CD4-positive, alpha-beta T cell treated with Interleukin-17A for 4 hours (primary cell): ENCODE results near the gene ANGPTL7.
"Not testable (repeated sequence)": the region's sequence is repeated elsewhere in the genome, so short reads cannot be mapped to it uniquely, and the experiment has no call there.

ENCODE experiments used
- DNase-seq: peaks from one replicate; pipeline ENCODE4 v3.0.0-alpha.2; 2020; ENCODE audit warnings: mixed read lengths

The ANGPTL7 gene, protein sequence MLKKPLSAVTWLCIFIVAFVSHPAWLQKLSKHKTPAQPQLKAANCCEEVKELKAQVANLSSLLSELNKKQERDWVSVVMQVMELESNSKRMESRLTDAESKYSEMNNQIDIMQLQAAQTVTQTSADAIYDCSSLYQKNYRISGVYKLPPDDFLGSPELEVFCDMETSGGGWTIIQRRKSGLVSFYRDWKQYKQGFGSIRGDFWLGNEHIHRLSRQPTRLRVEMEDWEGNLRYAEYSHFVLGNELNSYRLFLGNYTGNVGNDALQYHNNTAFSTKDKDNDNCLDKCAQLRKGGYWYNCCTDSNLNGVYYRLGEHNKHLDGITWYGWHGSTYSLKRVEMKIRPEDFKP

DNA sequence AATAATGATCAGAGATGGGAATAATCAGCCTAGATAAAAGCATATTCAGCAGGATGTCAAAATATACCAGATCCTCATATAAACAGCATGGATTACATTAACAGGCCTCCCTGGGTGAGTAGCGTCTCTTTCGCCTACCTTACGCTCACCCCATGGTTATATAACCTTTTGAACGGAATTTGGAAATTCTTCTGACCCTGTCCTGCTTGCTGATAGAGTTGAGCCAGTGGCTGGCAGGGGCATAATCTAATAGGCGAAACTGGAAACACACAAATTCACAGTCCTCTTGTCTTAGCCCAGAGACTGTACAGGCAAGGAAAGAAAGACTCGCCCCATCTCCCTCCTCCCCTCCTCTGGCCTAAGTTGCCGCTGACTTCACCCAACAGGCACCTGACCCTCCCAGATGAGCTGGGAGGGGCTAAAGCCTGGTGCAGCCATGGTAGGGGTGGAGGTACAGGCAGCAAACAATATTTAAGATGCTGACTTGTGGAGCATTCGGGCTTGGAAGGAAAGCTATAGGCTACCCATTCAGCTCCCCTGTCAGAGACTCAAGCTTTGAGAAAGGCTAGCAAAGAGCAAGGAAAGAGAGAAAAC is at the start of gene ANGPTL7:
TSS of gene ANGPTL7 (plus strand) at position 498 of the 594 bp plus-strand sequence. CDS start 225 bp downstream, outside the sequence.
- DNase-seq = no peak

GRCh38 chr1:11142618-11143391 is 46.4 kb upstream of the ANGPTL7 start:
- no peak for DNase-seq

- no peak for DNase-seq
These were observed 45.8 kb upstream of the ANGPTL7 start for GRCh38 chr1:11143401-11143800.

GRCh38 chr1:11143907-11144306 is 45.2 kb upstream of the ANGPTL7 start:
- DNase-seq = no peak

- no peak for DNase-seq
These were observed 44.4 kb upstream of the ANGPTL7 start for GRCh38 chr1:11144570-11145256.

DNA sequence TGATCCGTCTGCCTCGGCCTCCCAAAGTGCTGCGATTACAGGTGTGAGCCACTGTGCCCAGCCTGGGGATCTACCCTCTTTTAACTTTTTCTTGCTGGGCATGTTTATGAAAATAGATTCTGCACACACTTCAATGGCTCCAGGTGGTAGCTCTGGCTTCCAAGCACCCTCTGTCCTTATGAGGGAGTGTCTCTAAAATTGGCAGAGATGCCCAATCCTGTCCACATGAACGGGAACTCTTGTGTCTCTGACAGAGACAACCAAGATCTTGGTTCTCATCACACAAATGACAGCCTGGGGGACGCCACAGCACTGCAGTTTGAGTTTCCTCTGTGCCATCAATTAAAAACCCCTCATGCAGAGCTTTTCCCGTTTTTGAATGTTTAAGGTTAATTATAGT is 43.4 kb upstream of the ANGPTL7 start:
- DNase-seq = no peak

GRCh38 chr1:11147197-11147770 is 41.9 kb upstream of the ANGPTL7 start:
- no peak for DNase-seq

GRCh38 chr1:11150326-11150725 is 38.8 kb upstream of the ANGPTL7 start:
- no peak for DNase-seq

DNA sequence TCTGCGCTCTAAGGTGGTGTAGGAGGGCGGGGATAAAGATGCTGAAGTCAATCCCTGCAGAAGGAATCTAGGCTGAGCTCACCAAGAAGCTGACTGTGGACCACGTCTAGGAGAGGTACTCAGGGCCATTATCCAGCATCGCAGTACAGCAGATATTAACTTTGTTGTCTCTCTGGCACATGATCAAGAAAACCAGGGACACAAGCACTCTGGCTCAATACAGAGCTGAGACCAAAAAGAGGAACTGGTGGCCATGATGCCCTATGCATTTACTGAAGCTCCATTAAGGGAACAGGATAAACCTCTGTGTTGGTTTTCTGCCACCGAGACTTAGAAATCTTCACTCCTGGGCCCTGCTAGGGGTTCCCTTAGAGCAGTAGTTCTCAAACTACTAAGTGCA is 38.0 kb upstream of the ANGPTL7 start:
- no peak for DNase-seq

DNA sequence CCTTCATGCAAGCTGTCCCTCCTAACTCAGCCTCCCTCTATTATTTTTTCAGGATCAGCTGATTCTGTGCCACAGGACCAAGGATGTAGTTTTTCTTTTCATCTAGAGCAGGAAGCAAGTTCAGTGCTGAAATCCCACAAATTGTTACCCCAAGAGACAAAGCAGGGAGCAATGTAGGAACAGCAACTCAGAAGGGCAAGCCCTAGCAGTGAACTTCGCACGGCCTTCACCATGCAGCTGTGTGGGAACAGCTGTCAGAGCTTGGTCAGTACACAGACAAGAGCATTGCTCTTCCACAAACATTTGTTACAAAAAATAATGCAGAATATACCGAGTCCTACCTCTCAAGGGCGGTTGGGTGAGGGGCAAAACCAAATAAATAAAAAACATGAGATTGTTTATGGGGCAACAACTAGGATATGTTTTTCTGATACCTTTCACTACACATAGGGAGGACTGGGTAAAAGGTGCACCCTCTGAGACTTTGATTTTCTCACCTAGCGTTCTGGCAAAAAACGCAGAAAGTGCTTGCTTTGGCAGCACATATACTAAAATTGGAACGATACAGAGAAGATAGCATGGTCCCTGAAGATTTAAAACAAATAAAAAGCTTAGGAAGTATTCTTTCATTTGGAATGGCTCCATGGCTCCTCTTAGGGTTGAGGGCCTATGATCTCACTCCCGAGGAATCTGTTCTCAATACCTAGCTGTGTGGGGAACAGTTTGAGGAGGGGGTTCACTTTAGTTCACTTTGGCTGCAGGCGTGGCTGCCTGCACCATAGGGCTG is 37.1 kb upstream of the ANGPTL7 start:
- DNase-seq = no peak

DNA sequence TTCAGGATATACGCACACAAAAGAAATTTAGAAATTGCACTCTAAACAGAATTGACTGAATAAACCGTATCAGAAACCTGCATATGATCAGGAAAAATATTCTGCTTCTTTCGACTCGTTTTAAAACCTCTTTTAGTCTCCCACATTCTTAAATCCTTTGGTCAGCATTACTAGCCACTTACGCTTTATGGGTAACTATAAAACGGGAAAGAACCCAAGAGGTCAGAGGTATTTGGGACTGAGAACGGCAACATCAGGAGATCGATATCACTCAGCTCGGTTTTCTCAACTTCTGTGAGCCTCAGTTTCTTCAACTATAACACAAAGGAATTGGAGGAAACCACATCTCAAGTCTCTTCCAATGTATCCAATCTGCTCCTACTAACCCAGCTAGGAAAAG is 36.4 kb upstream of the ANGPTL7 start:
- DNase-seq = no peak

DNA sequence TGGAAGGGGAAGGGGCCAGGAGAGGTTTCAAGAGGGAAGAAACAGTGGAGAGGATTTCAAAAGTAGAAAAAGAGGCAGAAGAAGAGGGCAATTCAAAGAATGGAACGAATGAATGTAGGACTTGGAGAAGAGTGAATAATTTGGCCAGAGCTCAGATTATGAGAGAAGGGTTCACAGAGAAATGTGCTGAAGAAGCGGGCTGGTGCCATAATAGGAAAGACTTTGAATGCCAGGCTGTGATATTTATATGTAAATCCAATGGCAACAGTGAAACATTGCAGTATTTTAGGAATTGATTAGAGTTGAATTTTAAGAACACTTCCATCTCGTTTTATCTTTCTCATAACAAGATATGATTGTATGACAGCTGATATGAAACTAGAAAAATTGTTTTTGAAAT is 36.0 kb upstream of the ANGPTL7 start:
- DNase-seq = no peak

DNA sequence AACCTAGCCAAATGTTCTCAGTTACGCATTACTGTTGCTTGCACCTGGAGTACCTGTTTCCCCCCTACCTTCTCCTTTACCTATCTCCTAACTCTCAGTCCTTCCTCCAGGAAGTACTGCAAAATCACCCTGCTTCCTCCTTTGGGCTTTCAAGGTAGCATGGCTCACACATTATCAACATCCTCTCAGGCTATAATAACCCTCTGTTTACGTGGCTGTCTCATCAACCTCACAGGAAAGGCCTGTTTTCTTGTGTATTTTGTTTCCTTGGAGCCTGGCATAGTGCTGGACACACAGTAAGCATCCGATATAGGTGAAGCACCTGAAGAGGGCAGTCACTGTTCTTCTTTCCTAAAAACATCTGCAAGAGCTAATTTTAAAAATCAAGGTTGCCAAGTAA is 32.7 kb upstream of the ANGPTL7 start:
- DNase-seq = no peak

DNA sequence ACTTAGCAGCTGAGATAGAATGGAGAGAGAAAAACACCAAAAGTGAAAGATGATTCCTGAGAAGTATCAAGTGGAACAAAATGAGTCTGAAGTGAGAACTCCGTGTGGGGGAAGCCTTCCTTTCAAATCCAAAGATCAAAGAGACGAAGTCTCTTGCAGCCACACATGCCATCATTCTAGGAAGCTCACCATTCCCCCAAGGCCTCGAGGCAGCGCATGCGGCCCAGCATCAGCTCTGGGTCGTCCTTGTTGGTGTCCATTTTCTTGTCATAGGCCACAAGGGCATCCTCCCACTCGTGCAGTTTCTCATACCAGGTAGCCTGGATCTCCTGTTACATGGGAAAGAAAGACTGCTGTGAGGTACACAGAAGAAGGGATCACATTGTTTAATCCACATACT is 32.2 kb upstream of the ANGPTL7 start:
- DNase-seq = no peak

- DNase-seq = no peak
These were observed 31.8 kb upstream of the ANGPTL7 start for GRCh38 chr1:11157394-11157793.

GRCh38 chr1:11157867-11158266 is 31.3 kb upstream of the ANGPTL7 start:
- DNase-seq = no peak

- DNase-seq = no peak
These were observed 30.9 kb upstream of the ANGPTL7 start for GRCh38 chr1:11158291-11158690.

DNA sequence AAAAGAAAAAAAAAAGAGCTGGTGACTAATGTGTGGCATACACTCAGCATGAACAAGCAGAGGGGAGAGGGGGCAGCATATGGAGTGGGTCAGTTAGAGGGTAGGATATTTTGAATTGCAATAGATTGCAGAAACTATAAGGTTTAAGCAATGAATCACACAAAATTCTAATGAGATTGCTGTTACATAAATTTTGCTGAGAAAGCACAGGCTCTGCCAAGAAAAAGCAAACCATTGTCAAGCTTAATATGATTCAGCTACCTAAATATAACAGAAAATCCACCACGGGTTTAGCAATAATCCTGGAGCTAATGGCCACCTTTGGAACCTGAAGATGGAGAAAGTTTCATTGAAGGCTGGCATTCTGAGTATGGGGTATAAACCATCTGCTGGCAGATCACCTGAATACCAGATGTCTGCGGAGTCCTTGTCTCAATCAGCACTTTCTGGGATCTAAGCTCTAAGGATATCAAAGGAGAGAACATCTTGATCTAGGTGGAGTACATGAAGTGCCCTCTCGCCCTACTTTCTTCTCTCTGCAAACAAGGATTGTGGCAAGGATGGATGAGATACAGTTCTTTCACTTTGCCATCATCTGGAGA is 30.3 kb upstream of the ANGPTL7 start:
- DNase-seq = no peak

GRCh38 chr1:11162752-11163151 is 26.4 kb upstream of the ANGPTL7 start:
- not testable (repeated sequence) for DNase-seq

DNA sequence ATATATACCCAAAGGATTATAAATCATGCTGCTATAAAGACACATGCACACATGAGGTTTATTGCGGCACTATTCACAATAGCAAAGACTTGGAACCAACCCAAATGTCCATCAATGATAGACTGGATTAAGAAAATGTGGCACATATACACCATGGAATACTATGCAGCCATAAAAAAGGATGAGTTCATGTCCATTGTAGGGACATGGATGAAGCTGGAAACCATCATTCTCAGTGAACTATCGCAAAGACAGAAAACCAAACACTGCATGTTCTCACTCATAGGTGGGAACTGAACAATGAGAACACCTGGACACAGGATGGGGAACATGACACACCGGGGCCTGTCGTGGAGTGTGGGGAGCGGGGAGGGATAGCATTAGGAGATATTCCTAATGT is 22.4 kb upstream of the ANGPTL7 start:
- DNase-seq = not testable (repeated sequence)

GRCh38 chr1:11168731-11169130 is 20.4 kb upstream of the ANGPTL7 start:
- DNase-seq = no peak

DNA sequence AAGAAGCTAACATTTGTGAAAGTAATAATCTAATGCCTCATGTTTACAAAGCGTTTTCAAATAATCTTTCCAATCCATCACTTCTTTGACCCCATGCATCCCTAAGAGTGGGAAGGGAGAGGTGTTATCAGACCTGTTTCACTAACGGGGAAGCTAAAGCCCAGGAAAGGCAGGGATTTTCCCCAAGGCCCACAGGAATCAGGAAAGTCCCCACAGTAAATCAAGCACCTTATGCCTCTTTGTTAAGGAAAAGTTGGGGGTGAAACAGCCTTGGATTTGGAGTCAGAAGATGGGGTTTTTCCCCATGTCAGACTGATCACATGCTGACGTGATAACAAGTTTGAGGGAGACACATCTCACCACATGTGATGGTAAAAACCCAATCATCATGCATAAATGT is 20.0 kb upstream of the ANGPTL7 start:
- DNase-seq = no peak
